ENCODE measurements around the gene LRRC59.

DNA sequence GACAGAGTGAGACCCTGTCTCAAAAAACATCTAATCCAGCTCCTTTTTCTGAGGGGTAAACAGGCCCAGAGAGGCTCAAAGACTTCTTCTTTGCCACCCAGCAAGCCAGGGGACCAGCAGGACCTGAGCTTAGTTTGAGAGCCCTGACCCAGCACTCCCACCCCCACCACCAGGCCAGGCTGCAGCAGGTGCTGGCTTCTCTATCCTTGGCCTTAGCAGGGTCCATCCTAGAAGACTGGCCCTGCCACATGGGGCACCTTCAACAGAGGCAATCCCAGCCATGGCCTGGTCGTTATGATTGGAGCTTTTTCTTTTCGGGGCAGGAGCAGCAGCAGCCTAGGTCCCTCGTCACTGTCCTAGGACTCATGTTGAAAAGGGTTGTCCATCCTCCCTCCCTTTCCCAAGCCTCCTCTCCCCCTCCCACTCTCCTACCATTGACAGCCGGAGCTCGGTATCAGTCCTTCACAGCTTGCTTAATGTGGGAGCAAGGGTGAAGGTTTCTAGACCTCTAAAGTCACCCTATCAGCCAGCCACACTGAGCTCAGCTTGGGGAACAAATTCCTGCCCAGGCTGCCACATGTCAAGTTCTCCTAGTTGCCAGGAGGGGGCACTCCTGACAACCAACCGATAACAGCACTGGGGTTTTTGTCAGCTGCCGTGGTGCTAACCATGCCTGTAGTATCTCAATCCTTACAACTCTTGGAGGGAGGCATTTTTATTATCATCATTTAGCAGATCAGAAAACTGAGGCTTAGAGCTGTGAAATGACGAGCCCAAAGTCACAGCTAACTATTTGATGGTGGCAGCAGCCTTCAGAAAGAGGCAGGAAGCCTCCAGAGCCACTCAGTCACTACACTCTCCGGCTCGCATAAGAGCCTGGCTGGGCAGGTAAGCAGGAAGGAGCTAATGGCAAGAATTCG, 35.5 kb downstream of the LRRC59 start:
- TF ChIP-seq, protein P1, sequence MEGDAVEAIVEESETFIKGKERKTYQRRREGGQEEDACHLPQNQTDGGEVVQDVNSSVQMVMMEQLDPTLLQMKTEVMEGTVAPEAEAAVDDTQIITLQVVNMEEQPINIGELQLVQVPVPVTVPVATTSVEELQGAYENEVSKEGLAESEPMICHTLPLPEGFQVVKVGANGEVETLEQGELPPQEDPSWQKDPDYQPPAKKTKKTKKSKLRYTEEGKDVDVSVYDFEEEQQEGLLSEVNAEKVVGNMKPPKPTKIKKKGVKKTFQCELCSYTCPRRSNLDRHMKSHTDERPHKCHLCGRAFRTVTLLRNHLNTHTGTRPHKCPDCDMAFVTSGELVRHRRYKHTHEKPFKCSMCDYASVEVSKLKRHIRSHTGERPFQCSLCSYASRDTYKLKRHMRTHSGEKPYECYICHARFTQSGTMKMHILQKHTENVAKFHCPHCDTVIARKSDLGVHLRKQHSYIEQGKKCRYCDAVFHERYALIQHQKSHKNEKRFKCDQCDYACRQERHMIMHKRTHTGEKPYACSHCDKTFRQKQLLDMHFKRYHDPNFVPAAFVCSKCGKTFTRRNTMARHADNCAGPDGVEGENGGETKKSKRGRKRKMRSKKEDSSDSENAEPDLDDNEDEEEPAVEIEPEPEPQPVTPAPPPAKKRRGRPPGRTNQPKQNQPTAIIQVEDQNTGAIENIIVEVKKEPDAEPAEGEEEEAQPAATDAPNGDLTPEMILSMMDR (IDR thresholded peaks at IDR 0.05; ENCODE audit: insufficient read depth, low read length, poor library complexity, severe bottlenecking), result peak; percentile 84
- TF ChIP-seq EZH2phosphoT487 (conservative IDR thresholded peaks at IDR 0.05; ENCODE audit: low read length), result no peak

Data from SU-DHL-6 (cell line).